Kidney epithelial cell (primary cell): Measurements from ENCODE around the gene JAM3. TPM values are rescaled to one million over a fixed set of nuclear protein-coding genes. Genes with fewer than 3 reads are reported as not detected.
"Not testable (repeated sequence)": the region's sequence is repeated elsewhere in the genome, so short reads cannot be mapped to it uniquely, and the experiment has no call there.

Source experiments
- DNase-seq: peaks from one replicate; pipeline ENCODE4 v3.0.0-alpha.2; 2010; ENCODE audit warnings: low read depth
- H3K27me3 ChIP-seq: 2 replicates; pipeline ENCODE4 v1.6.0; 2011; ENCODE audit warnings: low read length; ENCODE audit not compliant: control insufficient read depth, insufficient read depth
- H3K36me3 ChIP-seq: 2 replicates; pipeline ENCODE4 v1.5.1; 2011; ENCODE audit warnings: low read length; ENCODE audit not compliant: control insufficient read depth, insufficient read depth
- H3K4me3 ChIP-seq: 2 replicates; pipeline ENCODE4 v1.5.1; 2011; ENCODE audit warnings: low read depth, mild to moderate bottlenecking, control low read depth, low read length
- CTCF ChIP-seq: IDR thresholded peaks from 2 replicates; pipeline ENCODE4 v1.5.1; 2011; ENCODE audit warnings: mild to moderate bottlenecking, moderate library complexity, low read length, control low read depth, inconsistent platforms; ENCODE audit not compliant: insufficient read depth, poor library complexity, severe bottlenecking
- total RNA-seq: library from RNA; depleted of rRNA; stranded (reverse); fragments of >200 nt; gene quantifications from 2 replicates; pipeline ENCODE4 v1.2.3, GENCODE V29; 2015

Gene JAM3
- total RNA-seq, 1 donor from 2014 or later, result 28.0 TPM

DNA sequence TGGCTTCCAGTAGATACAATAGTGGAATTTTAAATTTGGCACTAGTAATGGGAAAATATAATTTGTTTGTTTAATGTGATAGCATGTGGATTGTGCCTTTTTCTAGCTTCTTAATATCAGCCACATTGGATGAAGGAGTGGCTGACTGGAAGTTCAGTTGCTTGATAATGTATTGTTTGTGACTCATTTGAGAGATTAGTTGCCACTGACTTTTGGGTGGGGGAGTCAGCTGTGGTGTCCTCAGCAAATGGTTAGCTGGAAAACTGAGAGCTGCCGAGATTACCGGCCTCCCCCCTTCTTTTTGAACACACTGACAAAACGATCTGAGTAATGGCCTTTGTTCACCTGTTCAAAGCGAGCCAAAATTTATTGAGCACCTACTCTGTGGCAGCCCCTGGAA, 5.5 kb downstream of the JAM3 start:
- no peak for TF ChIP-seq CTCF
- DNase-seq, result no peak
- no peak overlapping the region for H3K4me3 ChIP-seq
- H3K36me3 ChIP-seq, result no peaks in the 10 kb centered on the region
- H3K27me3 ChIP-seq, result no peaks in the 10 kb centered on the region

GRCh38 chr11:134074766-134075165, 5.9 kb downstream of the JAM3 start:
- Histone ChIP-seq H3K36me3 (no peaks in the 10 kb centered on the region), H3K27me3 (no peaks in the 10 kb centered on the region), H3K4me3 (no peak overlapping the region)
- no peak for DNase-seq
- TF ChIP-seq CTCF, result no peak

DNA sequence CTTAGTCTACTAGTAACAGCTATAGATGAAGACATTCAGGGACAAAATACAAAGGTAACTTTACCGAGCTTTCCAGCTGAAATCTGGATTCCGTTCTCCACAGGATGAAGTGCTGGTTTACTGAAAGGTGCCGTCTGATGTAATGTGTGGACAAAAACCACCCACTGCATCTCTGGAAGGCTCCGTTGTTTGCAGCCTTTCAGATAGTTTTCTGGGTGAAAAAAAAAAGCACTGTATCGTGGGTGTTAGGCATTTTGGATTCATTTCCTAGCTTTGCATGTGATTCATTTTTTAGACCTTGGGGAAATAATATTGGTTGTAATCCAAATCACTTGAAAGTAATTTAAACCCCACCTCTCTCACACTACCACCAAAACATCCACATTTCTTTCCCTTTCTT, 10.4 kb downstream of the JAM3 start:
- TF ChIP-seq CTCF, result no peak
- Histone ChIP-seq H3K36me3 (no peaks in the 10 kb centered on the region), H3K4me3 (no peak overlapping the region), H3K27me3 (no peaks in the 10 kb centered on the region)
- no peak for DNase-seq

GRCh38 chr11:134081258-134081657, 12.4 kb downstream of the JAM3 start:
- H3K36me3 ChIP-seq, DNase-seq, H3K4me3 ChIP-seq, H3K27me3 ChIP-seq: not testable (repeated sequence)

- no peak overlapping the region for H3K4me3 ChIP-seq
- H3K27me3 ChIP-seq, result no peaks in the 10 kb centered on the region
Measured at GRCh38 chr11:134082990-134083389, 14.1 kb downstream of the JAM3 start.

GRCh38 chr11:134086376-134086775, 17.5 kb downstream of the JAM3 start:
- DNase-seq, result no peak
- H3K4me3 ChIP-seq, result no peak overlapping the region
- no peaks in the 10 kb centered on the region for H3K36me3 ChIP-seq
- H3K27me3 ChIP-seq, result no peaks in the 10 kb centered on the region
- TF ChIP-seq CTCF, result no peak

More at GRCh38 chr11:134082990-134083389, 14.1 kb downstream of the JAM3 start:
- no peaks in the 10 kb centered on the region for H3K36me3 ChIP-seq
- no peak for DNase-seq
- no peak for TF ChIP-seq CTCF

GRCh38 chr11:134092006-134092405, 23.1 kb downstream of the JAM3 start:
- DNase-seq, H3K27me3 ChIP-seq, H3K4me3 ChIP-seq, H3K36me3 ChIP-seq: not testable (repeated sequence)
